GM11168 (cell line): ENCODE results near the gene EIF4G3.
"Not testable (repeated sequence)": the region's sequence is repeated elsewhere in the genome, so short reads cannot be mapped to it uniquely, and the experiment has no call there.

Experiments used
- in situ Hi-C: fragments of 300-500 bp; cut with MboI; formaldehyde crosslinking; loops from one replicate; pipeline ENCODE4 v1.12.0; 2022; ENCODE audit warnings: low sequenced_read_pairs; ENCODE audit not compliant: unreplicated experiment

The EIF4G3 gene

DNA sequence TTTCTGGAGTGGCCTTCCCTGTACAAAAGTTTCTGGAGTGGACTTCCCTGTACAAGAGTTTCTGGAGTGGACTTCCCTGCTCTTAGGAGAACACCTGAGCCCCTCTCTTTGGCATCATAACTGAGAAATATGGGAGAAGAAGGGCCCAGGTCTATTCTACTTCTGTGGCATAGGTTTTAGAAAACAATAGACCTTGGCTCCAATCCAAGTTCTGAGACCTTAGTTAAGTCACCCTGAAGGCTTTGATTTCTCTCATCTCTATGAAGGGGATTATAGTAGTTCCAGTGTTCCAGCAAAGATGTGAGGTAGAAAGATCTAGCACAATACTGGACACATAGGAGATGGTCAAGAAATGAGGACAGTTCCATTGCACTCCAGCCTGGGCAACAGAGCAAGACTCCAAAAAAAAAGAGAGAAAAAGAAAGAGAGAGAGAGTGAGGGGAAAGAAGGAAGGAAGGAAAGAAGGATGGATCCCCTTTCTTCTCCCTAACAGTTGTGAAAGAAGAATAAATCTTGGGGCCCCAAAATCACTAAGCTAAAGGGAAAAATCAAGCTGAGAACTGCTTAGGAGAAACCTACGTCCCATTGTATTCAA lies 13.3 kb upstream of the EIF4G3 start:
- in situ Hi-C loops = loop anchor here (10.0 kb wide), 2 partner anchors 185 to 495 kb away; no protein-coding TSS in a partner anchor

DNA sequence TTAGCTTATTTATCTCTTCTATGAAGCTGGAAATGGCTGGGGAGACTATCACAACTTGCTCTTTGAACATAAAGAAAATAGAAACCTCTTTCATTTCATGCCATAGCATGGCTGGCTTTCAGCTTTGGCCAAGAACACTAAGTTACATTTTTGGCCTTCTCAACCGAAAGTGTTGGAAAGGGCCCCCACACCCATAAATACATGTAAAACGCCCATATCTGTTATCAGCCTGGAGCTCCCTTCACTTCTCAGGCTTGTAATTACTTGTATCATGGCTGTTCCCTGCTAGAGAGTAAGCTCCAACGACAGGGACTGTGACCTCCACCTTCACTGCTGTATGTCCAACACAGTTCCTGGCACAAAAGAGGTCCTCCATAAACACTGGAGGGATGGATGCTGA lies 12.7 kb upstream of the EIF4G3 start:
- in situ Hi-C loops = no loop called here

DNA sequence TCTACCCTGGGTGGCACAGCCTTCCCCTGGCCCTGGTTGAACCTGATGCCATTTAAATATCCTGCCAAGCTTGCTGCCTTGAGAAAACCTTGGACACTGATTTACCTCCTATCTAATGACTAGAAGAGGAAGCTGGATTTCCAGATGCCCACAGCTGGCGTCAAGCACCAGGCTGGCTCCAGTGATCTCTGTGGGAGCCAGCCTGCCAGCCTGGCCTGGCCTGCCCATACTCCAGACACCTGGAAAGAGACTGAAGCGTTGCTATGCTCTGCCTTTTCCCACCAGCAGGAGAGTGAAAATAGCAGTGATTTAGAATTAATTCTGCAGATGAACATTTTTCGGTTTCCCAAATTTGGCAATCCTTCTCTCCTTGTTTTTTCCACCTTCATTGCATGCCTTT lies 11.5 kb upstream of the EIF4G3 start:
- in situ Hi-C loops = no loop called here

GRCh38 chr1:21185221-21185731 lies 8.6 kb upstream of the EIF4G3 start:
- in situ Hi-C loops = no loop called here

- in situ Hi-C loops = no loop called here
Measured at GRCh38 chr1:21184276-21184675, 7.6 kb upstream of the EIF4G3 start.

DNA sequence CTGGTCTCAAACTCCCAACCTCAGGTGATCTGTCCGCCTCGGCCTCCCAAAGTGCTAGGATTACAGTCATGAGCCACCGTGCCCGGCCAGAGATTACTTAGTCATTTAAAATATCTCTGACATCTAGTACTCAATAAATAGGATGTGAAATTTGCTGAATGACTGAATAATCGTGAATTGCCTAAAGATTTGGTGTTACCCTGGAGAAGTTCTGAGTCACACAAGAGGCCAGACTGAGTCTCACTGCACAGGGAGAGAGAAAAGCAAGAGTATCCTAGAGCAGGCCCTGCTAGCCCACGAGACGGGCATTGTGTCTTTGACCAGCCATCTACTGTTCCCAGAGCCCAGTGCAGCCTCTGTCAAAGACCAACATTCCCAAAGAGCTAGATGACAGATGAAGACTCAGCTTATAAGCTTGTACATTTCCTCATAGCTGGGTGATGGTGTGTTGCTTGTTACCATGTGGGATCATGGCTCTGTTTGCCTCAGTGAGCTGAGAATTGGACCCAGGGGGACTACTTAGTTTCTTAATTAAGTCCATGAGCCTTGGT lies 5.6 kb upstream of the EIF4G3 start:
- in situ Hi-C loops = no loop called here

- in situ Hi-C loops = not testable (repeated sequence)
Measured at GRCh38 chr1:21178271-21178670, 1.6 kb upstream of the EIF4G3 start.

- in situ Hi-C loops = no loop called here
Measured at GRCh38 chr1:21175670-21176581, 771 bp downstream of the EIF4G3 start.

- in situ Hi-C loops = no loop called here
Measured at GRCh38 chr1:21175324-21175669, 1.4 kb downstream of the EIF4G3 start.

- in situ Hi-C loops = no loop called here
Measured at GRCh38 chr1:21174654-21175323, 1.9 kb downstream of the EIF4G3 start.

DNA sequence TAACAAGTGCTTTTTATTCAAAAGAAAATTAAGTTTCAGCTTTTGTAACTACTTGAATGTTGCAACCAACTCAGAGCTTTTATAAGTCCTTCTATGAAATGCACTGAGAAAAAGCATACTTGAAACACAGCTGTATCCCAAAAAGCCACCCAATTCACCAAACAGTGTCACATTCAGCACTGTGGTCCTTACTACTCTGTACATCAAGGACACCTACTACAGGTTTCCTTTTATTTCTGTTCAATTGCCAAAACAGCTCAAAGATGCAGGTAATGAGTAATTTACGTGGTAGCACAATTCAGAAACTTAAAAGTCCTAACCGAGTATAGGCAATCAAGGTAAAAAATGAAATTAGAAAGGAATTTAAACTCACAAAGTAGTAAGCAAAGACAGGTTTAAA lies 2.5 kb downstream of the EIF4G3 start:
- in situ Hi-C loops = no loop called here

DNA sequence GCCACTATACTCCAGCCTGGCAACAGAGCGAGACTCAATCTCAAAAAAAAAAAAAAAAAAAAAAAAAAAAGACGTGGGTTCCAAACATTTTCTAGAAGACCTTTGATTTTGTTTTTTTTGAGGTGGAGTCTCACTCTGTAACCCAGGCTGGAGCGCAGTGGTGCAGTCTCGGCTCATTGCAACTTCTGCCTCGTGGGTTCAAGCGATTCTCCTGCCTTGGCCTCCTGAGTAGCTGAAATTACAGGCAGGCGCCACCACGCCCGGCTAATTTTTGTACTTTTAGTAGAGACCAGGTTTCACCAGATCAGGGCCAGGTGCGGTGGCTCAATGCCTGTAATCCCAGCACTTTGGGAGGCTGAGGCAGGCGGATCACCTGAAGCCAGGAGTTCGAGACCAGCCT lies 3.6 kb downstream of the EIF4G3 start:
- in situ Hi-C loops = not testable (repeated sequence)

- in situ Hi-C loops = not testable (repeated sequence)
Measured at GRCh38 chr1:21170837-21171236, 5.9 kb downstream of the EIF4G3 start.

DNA sequence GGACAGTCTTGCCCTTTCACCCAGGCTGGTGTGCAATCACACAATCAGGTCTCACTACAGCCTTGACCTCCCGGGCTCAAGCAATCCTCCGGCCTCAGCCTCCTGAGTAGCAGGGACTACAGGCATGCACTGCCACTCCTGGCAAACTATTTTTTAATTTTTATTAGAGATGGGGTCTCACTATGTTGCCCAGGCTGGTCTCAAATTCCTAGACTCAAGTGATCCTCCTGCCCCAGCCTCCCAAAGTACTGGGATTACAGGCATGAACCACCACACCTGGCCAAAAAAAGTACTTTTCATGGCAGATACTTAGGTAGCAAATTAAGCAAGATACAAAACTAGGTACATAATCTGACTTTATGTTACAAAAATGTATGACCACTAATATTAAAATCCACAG lies 8.3 kb downstream of the EIF4G3 start:
- in situ Hi-C loops = no loop called here

DNA sequence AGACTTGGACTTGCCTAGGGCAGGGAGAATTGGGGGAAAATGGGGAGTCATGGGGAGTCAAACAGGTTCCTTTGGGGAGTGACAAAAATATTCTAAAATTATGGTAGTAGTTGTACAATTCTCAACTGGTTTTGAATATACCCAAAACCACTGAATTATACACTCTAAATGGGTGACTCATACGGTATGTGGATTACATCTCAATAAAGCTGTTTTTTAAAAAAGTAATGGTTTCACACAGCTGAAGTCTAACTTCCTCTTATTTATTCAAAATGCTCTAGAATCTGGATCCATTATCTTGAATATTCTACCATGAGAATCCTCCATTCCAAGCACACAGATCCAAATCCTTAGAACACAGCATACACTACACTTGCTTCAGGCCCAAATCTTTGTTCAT lies 11.1 kb downstream of the EIF4G3 start:
- in situ Hi-C loops = no loop called here

DNA sequence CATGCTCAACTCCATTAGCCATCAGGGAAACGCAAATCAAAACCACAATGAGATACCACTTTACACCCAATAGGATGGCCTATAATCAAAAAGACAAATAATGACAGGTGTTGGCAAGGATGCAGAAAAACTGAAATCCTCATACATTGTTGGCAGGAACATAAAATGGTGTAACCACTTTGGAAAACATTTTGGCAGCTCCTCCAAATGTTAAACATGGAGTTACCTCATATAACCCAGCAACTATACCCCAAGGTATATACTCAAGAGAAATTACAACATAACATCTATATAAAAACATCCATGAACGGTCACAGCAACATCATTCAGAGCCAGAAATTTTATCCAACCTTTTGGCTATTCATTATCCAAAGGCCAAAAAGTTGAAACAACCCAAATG lies 11.6 kb downstream of the EIF4G3 start:
- in situ Hi-C loops = no loop called here

GRCh38 chr1:21164266-21164665 lies 12.4 kb downstream of the EIF4G3 start:
- in situ Hi-C loops = no loop called here

DNA sequence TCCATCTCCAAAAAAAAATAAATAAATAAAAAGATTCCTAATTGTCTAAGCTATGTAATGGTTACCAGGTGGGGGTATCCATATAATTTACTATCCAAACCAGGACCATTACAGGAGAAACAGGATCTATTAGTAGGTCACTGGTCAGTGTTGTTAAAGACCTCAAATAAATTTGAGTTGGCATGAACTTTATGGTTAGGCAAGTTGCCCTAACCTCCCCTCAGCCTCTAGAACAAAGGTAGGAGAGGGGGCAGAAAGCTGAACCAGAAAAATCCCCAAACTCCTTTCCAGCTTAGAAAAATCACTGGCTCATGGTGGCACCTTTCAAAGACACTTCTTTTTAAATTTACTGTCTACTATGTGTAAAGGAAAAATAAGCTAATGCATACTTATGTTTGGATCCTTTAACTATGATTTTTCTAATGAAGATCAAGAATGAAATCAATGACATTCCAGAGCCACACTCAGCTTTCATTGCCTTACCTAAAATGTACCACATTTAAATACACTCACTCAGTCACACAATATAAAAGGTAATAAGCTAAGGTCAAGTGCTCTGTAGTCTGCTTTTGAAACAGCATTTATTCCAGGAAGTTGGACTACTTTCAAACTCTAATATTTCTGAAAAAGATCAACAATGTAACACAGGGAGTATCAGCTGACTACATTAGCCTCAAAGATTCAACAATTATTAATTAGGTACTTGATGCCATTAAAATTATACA lies 13.8 kb downstream of the EIF4G3 start:
- in situ Hi-C loops = no loop called here

DNA sequence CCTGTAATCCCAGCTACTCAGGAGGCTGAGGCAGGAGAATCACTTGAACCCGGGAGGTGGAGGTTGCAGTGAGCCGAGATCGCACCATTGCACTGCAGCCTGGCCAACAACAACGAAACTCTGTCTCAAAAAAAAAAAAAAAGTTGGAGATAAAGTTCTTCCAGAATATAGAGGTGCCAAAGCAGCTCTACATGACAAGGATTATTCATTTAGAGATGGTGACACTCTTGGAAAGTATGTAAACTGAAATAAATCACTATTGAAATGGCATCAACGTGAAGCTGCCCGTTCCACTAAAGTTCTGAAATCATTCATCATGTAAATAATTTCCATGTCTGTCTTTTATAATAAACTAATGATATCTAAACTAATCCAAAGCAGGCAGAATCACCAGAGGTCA lies 14.9 kb downstream of the EIF4G3 start:
- in situ Hi-C loops = no loop called here

DNA sequence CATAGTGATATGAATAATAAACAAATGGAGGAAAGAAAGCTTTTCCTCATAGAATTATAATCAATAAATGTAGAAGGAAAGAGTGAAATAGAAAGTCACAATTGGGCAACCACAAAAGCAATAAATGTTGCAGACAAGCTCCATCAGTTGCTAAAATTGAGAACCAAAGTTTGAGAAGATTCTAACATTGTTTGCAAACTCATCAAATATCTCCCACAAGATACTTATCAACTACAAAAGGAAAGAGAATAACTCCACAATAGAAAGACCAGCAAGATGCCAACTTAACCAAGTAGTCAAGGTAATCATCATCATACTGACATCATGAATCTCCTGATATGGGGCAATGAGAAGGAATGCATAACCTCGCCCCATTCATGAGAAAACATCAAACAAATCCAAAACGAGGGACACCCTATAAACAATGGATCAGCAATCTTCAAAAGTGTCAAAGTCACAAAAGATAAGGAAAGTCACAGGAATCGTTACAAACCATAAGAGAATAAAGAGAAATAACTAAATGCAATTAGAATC lies 16.4 kb downstream of the EIF4G3 start:
- in situ Hi-C loops = no loop called here
